ENCODE data around the gene DYNC2H1.

DNA sequence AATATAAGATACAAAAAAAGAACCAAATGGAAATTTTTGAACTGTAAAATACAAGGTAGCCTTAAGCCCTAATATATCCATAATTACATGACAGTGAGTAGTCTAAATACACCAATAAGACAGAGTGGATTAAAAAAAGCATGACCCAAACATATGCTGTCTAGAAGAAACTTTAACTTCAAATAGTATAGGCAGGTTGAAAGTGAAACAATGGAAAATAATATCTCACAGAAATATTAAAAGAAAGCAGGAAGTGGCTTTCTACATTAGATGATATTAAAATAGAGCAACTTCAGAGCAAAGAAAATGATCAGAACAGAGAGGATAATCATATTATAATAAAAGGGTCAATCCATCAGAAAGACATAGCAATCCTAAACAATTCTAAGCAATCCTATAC is 39.1 kb upstream of the DYNC2H1 start:
- TF ChIP-seq, protein P1, sequence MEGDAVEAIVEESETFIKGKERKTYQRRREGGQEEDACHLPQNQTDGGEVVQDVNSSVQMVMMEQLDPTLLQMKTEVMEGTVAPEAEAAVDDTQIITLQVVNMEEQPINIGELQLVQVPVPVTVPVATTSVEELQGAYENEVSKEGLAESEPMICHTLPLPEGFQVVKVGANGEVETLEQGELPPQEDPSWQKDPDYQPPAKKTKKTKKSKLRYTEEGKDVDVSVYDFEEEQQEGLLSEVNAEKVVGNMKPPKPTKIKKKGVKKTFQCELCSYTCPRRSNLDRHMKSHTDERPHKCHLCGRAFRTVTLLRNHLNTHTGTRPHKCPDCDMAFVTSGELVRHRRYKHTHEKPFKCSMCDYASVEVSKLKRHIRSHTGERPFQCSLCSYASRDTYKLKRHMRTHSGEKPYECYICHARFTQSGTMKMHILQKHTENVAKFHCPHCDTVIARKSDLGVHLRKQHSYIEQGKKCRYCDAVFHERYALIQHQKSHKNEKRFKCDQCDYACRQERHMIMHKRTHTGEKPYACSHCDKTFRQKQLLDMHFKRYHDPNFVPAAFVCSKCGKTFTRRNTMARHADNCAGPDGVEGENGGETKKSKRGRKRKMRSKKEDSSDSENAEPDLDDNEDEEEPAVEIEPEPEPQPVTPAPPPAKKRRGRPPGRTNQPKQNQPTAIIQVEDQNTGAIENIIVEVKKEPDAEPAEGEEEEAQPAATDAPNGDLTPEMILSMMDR (IDR thresholded peaks at IDR 0.05) = no peak
- no peak for TF ChIP-seq POLR2A (IDR thresholded peaks at IDR 0.05)

Data from Peyer's patch (tissue), 4 donors.